ENCODE measurements around the gene MGRN1.
A peak's percentile ranks its signal among the peaks of the same experiment; 100 is the strongest.

Gene MGRN1

DNA sequence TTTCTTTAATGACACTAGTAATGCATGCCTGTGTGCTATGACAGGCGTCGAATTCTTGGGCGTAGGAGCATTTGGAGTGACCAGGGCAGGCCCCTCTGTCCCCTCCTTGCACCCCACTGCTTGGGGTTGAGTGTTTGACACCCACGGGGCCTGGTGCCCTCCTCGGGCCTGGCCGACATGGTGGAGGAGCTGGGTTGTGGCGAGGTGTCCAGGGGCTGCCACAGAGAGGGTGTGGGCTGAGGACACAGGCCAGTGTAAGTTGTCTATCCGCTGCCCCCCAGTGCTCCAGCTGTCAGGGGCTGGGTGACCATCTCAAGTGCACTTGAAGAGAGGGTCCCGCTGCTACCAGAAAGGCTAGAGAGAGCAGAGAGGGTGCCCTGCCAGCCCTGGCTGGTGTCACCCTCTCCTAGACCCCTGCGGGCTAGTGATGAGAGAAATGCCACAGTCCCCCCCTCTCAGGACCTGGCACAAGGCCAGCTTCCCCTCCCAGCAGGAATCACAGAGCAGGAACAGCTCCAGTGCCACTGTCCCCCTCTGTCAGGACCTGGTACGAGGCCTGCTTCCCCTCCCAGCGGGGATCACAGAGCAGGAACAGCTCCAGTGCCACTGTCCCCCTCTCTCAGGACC is 30.5 kb downstream of the MGRN1 start:
- no peak for DNase-seq

DNA sequence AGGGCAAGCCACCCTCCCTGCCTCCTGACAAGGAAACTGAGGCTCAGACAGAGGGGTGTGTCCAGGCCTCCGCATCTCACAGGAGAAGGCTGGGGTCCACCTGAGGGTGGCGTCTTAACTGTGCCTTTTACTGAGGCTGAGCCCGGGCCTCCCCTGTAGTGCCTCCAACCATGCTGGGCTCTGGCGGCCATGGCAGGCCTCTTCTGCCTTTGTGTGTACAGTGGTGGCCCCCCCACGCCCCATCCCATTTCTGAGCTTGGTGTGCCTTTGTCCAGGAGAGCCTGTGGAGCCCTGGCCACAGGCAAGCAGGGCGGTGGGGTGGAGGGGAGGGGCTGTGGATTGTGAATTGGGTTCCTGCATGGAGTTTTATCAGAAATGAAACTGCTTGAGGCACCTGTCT is 31.2 kb downstream of the MGRN1 start:
- DNase-seq: no peak

DNA sequence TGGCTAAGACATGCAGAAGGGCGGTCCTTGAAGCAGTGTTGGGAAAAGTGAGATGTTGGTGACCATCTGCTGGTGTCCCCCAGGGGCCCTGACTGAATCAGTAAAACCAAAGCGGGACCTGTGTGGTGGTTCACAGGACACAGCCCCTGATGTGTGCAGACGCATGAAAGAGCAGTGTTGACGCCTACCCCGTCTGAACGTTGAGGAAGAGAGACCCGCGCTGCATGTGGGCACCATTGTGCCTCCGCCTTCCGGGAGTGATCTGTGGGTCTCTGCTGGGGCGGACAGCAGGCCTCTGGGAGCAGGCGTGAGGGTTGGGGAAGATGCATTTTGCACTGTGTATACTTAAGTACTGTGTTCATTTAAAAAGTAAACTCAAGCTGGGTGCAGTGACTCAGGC is 31.6 kb downstream of the MGRN1 start:
- no peak for DNase-seq

- DNase-seq: no peak
Measured at GRCh38 chr16:4656695-4657686, 32.4 kb downstream of the MGRN1 start.

DNA sequence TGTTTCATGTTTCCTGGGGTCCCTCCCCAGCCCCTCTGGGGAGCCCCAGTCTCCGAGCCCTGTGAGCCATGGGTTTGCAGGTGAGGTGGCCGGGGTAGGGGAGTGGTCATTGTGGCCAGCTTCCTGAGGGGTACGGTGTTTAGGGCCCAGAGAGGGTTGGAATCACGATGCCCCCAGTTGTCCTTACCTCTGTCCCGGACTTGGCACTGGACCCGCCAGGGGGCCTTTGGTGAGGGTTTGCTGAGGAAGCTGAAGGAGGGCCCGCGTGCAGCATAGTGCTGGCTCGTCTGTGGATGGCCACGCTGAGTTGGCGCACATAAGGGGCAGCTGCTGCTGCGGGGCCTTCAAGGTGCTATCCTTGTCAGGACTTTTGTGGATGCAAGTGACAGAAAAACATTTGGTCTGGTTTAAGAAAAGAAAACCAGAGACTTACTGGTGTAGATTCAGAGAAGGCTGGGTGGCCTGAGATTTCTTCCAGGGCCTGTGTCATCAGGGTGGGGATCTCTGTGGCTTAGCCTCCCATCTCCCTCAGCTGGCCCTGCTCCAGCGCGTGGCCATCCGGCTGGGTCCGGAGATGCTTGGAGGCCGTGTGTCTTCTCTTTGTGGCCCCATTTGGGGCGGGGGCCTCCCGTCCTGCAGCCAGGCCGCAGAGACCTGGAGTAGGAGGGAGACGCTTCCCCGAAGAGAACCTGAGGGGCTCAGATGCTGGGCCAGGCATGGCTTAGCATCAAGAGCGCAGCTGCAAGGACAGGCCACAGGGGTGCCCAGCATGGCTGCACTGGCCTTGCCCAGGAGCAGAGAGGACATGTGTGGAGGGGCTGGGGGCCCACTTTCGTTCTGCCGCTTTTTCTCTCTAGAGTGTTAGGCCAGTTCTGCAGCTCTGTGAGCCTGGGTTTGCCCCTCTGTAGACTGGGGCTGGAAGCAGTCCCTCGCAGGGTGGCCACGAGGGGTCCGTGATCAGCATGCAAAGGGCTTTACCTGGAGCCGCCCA is 35.0 kb downstream of the MGRN1 start:
- DNase-seq: no peak

GRCh38 chr16:4660454-4661007 is 35.9 kb downstream of the MGRN1 start:
- DNase-seq: peak; percentile 85

DNA sequence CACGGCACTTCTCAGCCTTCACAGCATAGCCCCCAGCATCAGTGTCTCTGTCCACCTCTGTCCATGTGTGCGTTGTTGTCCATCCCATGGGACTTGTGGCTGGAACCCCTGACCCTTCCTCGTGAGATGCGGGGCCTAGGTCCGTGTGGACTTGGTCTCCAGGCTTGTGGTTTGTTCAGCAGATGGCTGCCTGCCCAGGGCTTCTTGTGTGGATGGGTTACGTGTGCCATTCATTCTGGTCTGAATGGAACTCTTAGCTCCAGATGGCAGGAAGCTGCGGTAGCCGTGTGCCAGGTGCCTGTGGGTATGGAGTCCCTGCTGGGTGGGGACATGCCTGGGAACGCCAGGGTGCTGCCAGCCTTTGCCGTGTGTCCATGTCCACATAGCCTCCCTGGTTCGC is 37.0 kb downstream of the MGRN1 start:
- DNase-seq: no peak

GRCh38 chr16:4663465-4663776 is 38.8 kb downstream of the MGRN1 start:
- no peak for DNase-seq

DNA sequence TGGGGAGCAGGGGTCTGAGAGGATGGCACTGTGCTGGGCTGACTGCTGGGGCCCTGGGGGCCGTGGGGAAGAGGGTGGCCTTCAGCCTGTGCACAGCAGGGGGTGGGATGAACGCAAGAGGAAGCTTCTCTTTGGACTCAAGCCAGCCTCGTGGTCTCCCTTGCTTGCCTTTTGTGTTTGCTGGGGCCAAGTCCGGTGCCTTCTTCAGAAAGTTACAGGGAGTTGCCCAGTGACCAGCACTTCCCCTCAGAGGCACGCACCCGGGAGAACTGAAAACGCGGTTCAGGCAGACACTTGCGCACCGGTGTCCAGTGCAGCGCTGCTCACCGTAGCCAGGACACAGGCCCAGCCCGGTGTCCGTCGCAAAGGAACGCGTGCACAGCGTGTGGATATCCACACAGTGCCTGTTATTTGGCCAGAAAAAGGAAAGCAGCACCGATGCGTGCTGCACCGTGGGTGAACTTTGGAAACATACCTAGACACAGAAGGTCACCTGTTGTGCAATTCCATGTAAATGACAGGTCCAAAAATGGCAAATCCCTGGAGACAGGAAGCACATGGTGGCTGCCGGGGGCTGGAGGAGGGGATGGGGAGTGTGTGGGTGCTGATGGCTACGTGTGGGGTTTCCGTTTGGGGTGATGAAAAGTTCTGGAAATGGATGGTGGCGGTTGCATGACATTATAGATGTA is 39.3 kb downstream of the MGRN1 start:
- DNase-seq: no peak

- DNase-seq: peak; percentile 81
Measured at GRCh38 chr16:4664538-4665418, 40.2 kb downstream of the MGRN1 start.

GRCh38 chr16:4666537-4667202 is 42.0 kb downstream of the MGRN1 start:
- no peak for DNase-seq

DNA sequence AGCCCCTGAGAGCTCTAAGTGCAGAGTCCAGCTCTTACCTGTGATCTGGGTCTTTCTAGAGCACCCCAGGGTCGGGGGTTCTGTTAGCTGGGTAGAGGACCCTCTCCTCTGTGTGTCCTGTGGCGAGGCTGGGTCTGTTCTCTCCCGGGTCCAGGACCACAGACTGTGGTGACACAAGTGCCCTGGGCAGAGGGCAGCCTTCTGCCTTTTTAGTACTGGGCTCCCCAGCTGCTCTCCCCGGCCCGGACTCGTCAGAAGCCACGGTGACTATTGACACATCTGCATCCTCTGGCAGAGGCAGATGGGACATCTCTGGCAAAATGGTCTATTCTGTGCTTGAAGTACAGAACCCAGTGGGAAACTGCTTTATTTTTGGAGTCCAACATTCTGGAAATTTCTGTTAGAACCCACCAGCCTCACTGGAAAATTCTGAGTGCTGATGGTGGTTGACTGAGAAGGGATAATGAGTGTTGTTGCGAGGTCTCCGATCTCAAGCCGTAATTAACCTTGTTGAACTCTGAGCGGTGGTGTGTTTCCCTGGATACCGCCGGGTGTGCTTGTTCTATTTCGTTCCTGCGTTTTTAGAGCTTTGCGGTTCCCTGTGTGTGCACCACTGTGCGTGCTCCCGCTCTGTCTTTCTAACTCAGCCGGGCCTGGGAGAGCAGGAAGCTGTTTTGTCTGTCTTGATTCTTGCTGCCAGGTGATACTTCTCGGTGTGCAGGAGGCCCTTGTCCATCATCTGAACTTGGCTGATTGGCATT is 42.8 kb downstream of the MGRN1 start:
- DNase-seq: no peak

GRCh38 chr16:4668313-4668960 is 43.8 kb downstream of the MGRN1 start:
- no peak for DNase-seq

- no peak for DNase-seq
Measured at GRCh38 chr16:4673387-4674046, 48.9 kb downstream of the MGRN1 start.

DNA sequence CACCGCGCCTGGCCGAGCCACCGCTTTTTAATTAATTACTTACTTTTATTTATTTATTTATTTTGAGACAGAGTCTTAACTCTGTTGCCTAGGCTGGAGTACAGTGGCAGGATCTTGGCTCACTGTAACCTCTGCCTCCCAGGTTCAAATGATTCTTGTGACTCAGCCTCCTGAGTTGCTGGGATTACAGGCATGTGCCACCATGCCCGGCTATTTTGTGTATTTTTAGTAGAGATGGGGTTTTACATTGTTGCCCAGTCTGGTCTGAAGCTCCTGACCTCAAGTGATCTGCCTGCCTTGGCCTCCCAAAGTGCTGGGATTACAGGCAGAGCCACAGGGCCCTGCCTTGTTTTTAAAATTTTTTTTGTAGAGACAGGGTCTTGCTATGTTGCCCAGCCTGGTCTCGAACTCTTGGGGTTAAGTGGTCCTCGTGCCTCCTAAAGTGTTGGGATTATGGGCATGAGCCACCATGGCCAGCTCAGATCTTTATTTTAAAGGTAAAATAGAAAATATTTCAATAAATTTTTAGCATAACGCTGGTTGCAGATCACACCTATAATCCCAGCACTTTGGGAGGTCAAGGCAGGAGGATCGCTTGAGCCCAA is 50.4 kb downstream of the MGRN1 start:
- no peak for DNase-seq

- peak; percentile 82 for DNase-seq
Measured at GRCh38 chr16:4675864-4676786, 51.5 kb downstream of the MGRN1 start.

DNA sequence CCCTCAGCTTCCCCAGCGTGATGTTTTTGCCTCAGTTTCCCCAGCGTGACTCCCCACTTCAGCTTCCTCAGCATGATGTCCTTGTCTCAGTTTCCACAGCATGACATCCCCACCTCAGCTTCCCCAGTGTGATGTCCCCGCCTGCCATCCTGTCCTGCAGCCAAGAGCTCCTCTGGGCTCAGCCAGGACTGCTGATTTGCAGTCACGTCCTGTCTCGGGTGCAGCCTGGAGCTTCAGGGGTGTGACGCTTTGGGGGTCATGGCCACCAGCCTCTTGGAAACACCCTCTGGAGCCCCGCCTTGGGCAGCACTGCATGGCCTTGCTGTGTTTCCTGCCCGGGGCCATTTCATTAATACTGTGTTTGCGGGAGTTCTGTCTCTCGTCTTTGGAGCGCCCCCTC is 52.2 kb downstream of the MGRN1 start:
- no peak for DNase-seq
